HCT116 (cell line): Measurements from ENCODE around the gene GOT1. TPM values are rescaled to one million over a fixed set of nuclear protein-coding genes. Genes with fewer than 3 reads are reported as not detected.

ENCODE experiments used
- ATAC-seq: fragments of 200-7000 bp; cut with Tn5 transposase; 2 replicates; pipeline ENCODE4 v1.9.1; 2020; ENCODE audit warnings: mild to moderate bottlenecking, moderate library complexity
- BruUV-seq: library from RNA; stranded (reverse); fragments of 400-500 nt; replicated peaks from 2 replicates; lab custom pipeline; 2021; lab: Mats Ljungman, UMichigan
- CTCF ChIA-PET: fragments of 300-600 bp; sonication (Branson Sonifier 250); formaldehyde crosslinking; loops from one replicate; lab custom pipeline; 2021; ENCODE audit warnings: antibody characterized with exemption; lab: Charles Lee
- POLR2A ChIA-PET: fragments of 300-600, 350-600 bp; sonication (Branson Sonifier 250); formaldehyde crosslinking; loops from one replicate; lab custom pipeline; 2021; ENCODE audit warnings: antibody characterized with exemption; lab: Charles Lee
- RAD21 ChIA-PET, 2 experiments: fragments of 300-600 bp; sonication (Branson Sonifier 250); formaldehyde crosslinking; loops; one replicate each; lab custom pipeline; 2023; ENCODE audit warnings: low total read pairs in 2 of 2; ENCODE audit not compliant: uncharacterized antibody in 2 of 2, unreplicated experiment in 2 of 2, low non-redundant PET in 1 of 2; lab: Charles Lee
- DNase-seq: peaks from one replicate; pipeline ENCODE4 v3.0.0-alpha.2; 2010; ENCODE audit warnings: low read depth, low spot score
- H2AFZ ChIP-seq: fragments of 200-600 bp; shearing (Covaris generic), sonication (generic); 2 replicates; pipeline ENCODE4 v1.6.1; 2017; ENCODE audit warnings: low read depth, mixed run types, mixed read lengths, antibody characterized with exemption, low read length; ENCODE audit not compliant: poor library complexity, severe bottlenecking
- H3K27ac ChIP-seq: 2 replicates; pipeline ENCODE4 v1.5.1; 2012; ENCODE audit warnings: low read depth, low read length
- H3K27me3 ChIP-seq: fragments of 200-600 bp; sonication (generic); 2 replicates; pipeline ENCODE4 v1.6.1; 2016; ENCODE audit warnings: mixed run types, low read length, mixed read lengths; ENCODE audit not compliant: insufficient read depth
- H3K36me3 ChIP-seq, 2 experiments: fragments of 200-500 bp in 1 of 2; fragments of 200-600 bp in 1 of 2; sonication (Bioruptor generic) in 1 of 2; sonication (generic) in 1 of 2; 2 replicates each; pipeline versions ENCODE4 v1.5.1 to v1.6.1; 2014 to 2016; ENCODE audit warnings: low read length in 2 of 2, inconsistent platforms in 1 of 2, mixed read lengths in 1 of 2, mixed run types in 1 of 2; ENCODE audit not compliant: insufficient read depth in 2 of 2, control insufficient read depth in 1 of 2
- H3K4me1 ChIP-seq, 2 experiments: fragments of 200-600 bp in 1 of 2; sonication (generic) in 1 of 2; 2 replicates each; pipeline versions ENCODE4 v1.5.1 to v1.6.1; 2012 to 2017; ENCODE audit warnings: low read length in 2 of 2, inconsistent platforms in 1 of 2, mild to moderate bottlenecking in 1 of 2, mixed read lengths in 1 of 2, mixed run types in 1 of 2, moderate library complexity in 1 of 2; ENCODE audit not compliant: insufficient read depth in 2 of 2, control insufficient read depth in 1 of 2
- H3K4me2 ChIP-seq: fragments of 200-600 bp; sonication (generic); 2 replicates; pipeline ENCODE4 v1.6.1; 2017; ENCODE audit warnings: mixed run types, low read length, mixed read lengths
- H3K4me3 ChIP-seq, 2 experiments: fragments of 200-600 bp in 1 of 2; sonication (generic) in 1 of 2; replicated peaks in 1 of 2; 2 replicates each; pipeline ENCODE4 v1.5.1; 2011 to 2016; ENCODE audit warnings: low read length in 2 of 2, control low read depth in 1 of 2, low read depth in 1 of 2, mild to moderate bottlenecking in 1 of 2, mixed read lengths in 1 of 2, mixed run types in 1 of 2
- H3K79me2 ChIP-seq: fragments of 200-600 bp; sonication (generic); 2 replicates; pipeline ENCODE4 v1.6.1; 2017; ENCODE audit warnings: mild to moderate bottlenecking, mixed run types, low read length, moderate library complexity, mixed read lengths; ENCODE audit not compliant: insufficient read depth
- H3K9ac ChIP-seq: fragments of 200-600 bp; sonication (generic); 2 replicates; pipeline ENCODE4 v1.6.1; 2016; ENCODE audit warnings: low read length, mixed read lengths
- H3K9me2 ChIP-seq: fragments of 200-600 bp; sonication (generic), shearing (Covaris generic); 2 replicates; pipeline ENCODE4 v1.6.1; 2017; ENCODE audit warnings: mixed run types, mild to moderate bottlenecking, moderate library complexity; ENCODE audit not compliant: insufficient read depth
- H3K9me3 ChIP-seq, 2 experiments: fragments of 200-500 bp in 1 of 2; fragments of 200-600 bp in 1 of 2; sonication (Bioruptor generic) in 1 of 2; sonication (generic) in 1 of 2; 2 replicates each; pipeline ENCODE4 v1.6.1; 2014 to 2017; ENCODE audit warnings: low read length in 2 of 2, mixed read lengths in 2 of 2, inconsistent platforms in 1 of 2, low read depth in 1 of 2, mild to moderate bottlenecking in 1 of 2, mixed run types in 1 of 2, moderate library complexity in 1 of 2; ENCODE audit not compliant: control insufficient read depth in 1 of 2, insufficient read depth in 1 of 2
- H4K20me1 ChIP-seq: fragments of 200-600 bp; sonication (generic), shearing (Covaris generic); 2 replicates; pipeline ENCODE4 v1.6.1; 2017; ENCODE audit warnings: mixed run types, mild to moderate bottlenecking, moderate library complexity; ENCODE audit not compliant: insufficient read depth
- CTCF ChIP-seq, 3 experiments: fragments of 200-600 bp in 1 of 3; sonication (generic) in 1 of 3; IDR thresholded peaks in 2 of 3; conservative IDR thresholded peaks in 1 of 3; 2 replicates each; pipeline ENCODE4 v1.5.1; 2012 to 2017; ENCODE audit warnings: low read depth in 2 of 3, low read length in 2 of 3, antibody characterized with exemption in 1 of 3, borderline replicate concordance in 1 of 3, control low read depth in 1 of 3, mild to moderate bottlenecking in 1 of 3, mixed read lengths in 1 of 3, mixed run types in 1 of 3, moderate library complexity in 1 of 3; ENCODE audit not compliant: insufficient read depth in 1 of 3
- ZBTB33 ChIP-seq: IDR thresholded peaks from 2 replicates; pipeline ENCODE4 v1.6.1; 2011; ENCODE audit warnings: mild to moderate bottlenecking, low read length, moderate library complexity; ENCODE audit not compliant: insufficient replicate concordance; ENCODE audit errors: extremely low read depth
- intact Hi-C: fragments of 100-400 bp; cut with micrococcal nuclease; formaldehyde crosslinking; loops from 2 replicates; pipeline ENCODE4 v1.10.0; 2022
- total RNA-seq: library from RNA; stranded (reverse); gene quantifications from one replicate; pipeline ENCODE4 v1.2.1, GENCODE V29; 2021; ENCODE audit not compliant: unreplicated experiment

Gene GOT1
- total RNA-seq, 1 experiment from 2014 or later = 135 TPM

GRCh38 chr10:99412099-99412498, 18.3 kb downstream of the GOT1 start:
- Histone ChIP-seq H3K9me2 (no peaks in the 10 kb centered on the region), H2AFZ (no peak overlapping the region), H3K4me1 (no peaks in the 10 kb centered on the region), H3K4me3 (no peak overlapping the region), H3K79me2 (peaks cover 28% of the 10 kb centered on the region; the same call in 1 of the 2 replicates), H3K9me3 (no peaks in the 10 kb centered on the region), H3K27me3 (no peaks in the 10 kb centered on the region), H3K36me3 (no peaks in the 10 kb centered on the region), H3K27ac (no peak overlapping the region), H4K20me1 (no peaks in the 10 kb centered on the region), H3K4me2 (no peak overlapping the region), H3K9ac (no peak overlapping the region)
- ChIA-PET POLR2A (interaction anchor here (1.9 kb wide), 1 partner anchor 18 kb away, joined by 8 read pairs; the partner anchor contains the start of gene GOT1), CTCF (interaction anchor here (0.8 kb wide), 1 partner anchor 24 kb away, joined by 3 read pairs; no protein-coding TSS in a partner anchor), RAD21 (interaction anchor here in 1 of 2 experiments (0.6 kb wide), 1 partner anchor 151 kb away, joined by 5 read pairs; no protein-coding TSS in a partner anchor)
- DNase-seq (no peak), ATAC-seq (peak; percentile 84)
- no TSS peak for BruUV-seq
- intact Hi-C loops = no loop called here
- TF ChIP-seq CTCF (IDR thresholded peaks at IDR 0.05 in 2 of 3, conservative IDR thresholded peaks at IDR 0.05 in 1 of 3; ENCODE audit: borderline replicate concordance in 1 of 3, insufficient read depth in 1 of 3, low read depth in 2 of 3, low read length in 2 of 3) (peak in 2 of 3 experiments; percentile 14 to 19; a peak in 2 of 6 replicates), ZBTB33 (no peak)
